Ascending aorta (tissue), 2 donors: ENCODE measurements around the gene GANC. TPM values are rescaled to one million over a fixed set of nuclear protein-coding genes. Genes with fewer than 3 reads are reported as not detected.

Experiments used
- DNase-seq, 2 donors: peaks; one replicate each; pipeline ENCODE4 v3.0.0-alpha.2; 2019; ENCODE audit warnings: low spot score in 2 of 2
- H3K27ac ChIP-seq, 2 donors: fragments of 200-600 bp; sonication (generic); one replicate each; pipeline ENCODE4 v1.5.1; 2016 to 2017; ENCODE audit warnings: mild to moderate bottlenecking in 1 of 2
- H3K27me3 ChIP-seq: fragments of 200-600 bp; sonication (generic); one replicate; pipeline ENCODE4 v1.5.1; 2017
- H3K36me3 ChIP-seq, 2 donors: fragments of 200-600 bp; sonication (generic); one replicate each; pipeline ENCODE4 v1.5.1; 2016
- H3K4me1 ChIP-seq, 2 donors: fragments of 200-600 bp; sonication (generic); one replicate each; pipeline ENCODE4 v1.5.1; 2016 to 2017; ENCODE audit warnings: mild to moderate bottlenecking in 1 of 2
- H3K4me3 ChIP-seq, 2 donors: fragments of 200-600 bp; sonication (generic); one replicate each; pipeline ENCODE4 v1.5.1; 2016 to 2017; ENCODE audit warnings: mild to moderate bottlenecking in 1 of 2
- H3K9me3 ChIP-seq, 2 donors: fragments of 200-600 bp; sonication (generic); one replicate each; pipeline ENCODE4 v1.5.1; 2016
- intact Hi-C: fragments of 100-400 bp; cut with DNase I; formaldehyde crosslinking; loops from one replicate; pipeline ENCODE4 v1.15.1; 2023
- total RNA-seq: library from RNA; depleted of rRNA; stranded (reverse); fragments of >200 nt; gene quantifications from one replicate; pipeline ENCODE4 v1.1.0, GENCODE V29; 2016
- TF ChIP-seq, protein P1 (sequence below), 3 experiments: fragments of 200-600 bp in 2 of 3; fragments of 450-650 bp in 1 of 3; sonication (generic) in 2 of 3; IDR thresholded peaks; one replicate each; pipeline ENCODE4 v1.5.1; 2016 to 2019; ENCODE audit warnings: antibody characterized with exemption in 3 of 3, mild to moderate bottlenecking in 1 of 3, moderate library complexity in 1 of 3

GANC gene
- total RNA-seq, 1 donor from 2014 or later: 22.9 TPM

DNA sequence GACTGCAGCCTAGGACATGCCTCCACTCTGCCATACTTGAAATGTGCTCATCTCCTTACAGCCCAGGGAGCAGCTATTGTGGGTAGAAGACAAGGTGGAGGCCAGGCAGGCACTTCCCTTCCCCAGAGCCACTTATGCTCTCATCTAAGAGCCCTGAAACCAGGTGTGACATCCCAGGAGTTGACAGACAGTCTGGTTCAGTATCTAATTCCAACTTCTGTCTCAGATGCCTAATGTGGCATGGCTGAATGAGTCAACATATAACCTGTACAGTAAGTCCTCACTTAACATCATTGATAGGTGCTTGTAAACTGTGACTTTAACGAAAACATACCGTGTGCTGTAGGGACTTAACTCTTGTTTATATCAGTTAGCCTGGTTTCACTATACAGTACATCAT lies 85.1 kb downstream of the GANC start:
- intact Hi-C loops: no loop called here
- TF ChIP-seq, protein P1, sequence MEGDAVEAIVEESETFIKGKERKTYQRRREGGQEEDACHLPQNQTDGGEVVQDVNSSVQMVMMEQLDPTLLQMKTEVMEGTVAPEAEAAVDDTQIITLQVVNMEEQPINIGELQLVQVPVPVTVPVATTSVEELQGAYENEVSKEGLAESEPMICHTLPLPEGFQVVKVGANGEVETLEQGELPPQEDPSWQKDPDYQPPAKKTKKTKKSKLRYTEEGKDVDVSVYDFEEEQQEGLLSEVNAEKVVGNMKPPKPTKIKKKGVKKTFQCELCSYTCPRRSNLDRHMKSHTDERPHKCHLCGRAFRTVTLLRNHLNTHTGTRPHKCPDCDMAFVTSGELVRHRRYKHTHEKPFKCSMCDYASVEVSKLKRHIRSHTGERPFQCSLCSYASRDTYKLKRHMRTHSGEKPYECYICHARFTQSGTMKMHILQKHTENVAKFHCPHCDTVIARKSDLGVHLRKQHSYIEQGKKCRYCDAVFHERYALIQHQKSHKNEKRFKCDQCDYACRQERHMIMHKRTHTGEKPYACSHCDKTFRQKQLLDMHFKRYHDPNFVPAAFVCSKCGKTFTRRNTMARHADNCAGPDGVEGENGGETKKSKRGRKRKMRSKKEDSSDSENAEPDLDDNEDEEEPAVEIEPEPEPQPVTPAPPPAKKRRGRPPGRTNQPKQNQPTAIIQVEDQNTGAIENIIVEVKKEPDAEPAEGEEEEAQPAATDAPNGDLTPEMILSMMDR (IDR thresholded peaks at IDR 0.05): no peak
- no peak for DNase-seq
- Histone ChIP-seq H3K36me3 (peaks cover 3 to 9% of the 10 kb centered on the region in 2 donors), H3K27ac (no peak overlapping the region), H3K4me1 (no peaks in the 10 kb centered on the region), H3K27me3 (no peaks in the 10 kb centered on the region), H3K9me3 (no peaks in the 10 kb centered on the region), H3K4me3 (no peak overlapping the region)

DNA sequence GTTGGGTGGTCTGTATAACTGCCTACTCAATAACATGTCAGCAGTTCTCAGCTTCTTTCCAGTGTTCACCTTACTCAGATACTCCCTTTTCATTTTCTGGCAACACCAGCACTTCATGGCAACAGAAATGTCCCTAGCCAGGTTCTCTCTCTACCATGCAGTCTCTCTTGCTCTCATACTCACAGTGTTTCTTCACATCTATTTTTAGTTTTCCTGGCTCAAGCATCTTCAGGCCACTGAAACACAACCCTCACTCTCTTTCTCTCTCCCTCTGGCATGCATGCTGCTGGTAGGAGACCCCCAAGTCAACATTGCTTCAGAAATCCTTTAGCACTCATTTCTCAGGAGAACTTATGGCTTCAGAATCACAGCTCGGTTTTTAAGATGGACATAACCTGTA lies 86.2 kb downstream of the GANC start, which contains the start of gene CAPN3:
Gene CAPN3 (plus strand): TSS at position 253 of the 400 bp plus-strand sequence. CDS start 305 bp downstream, outside the sequence.
- Histone ChIP-seq H3K4me1 (no peaks in the 10 kb centered on the region), H3K36me3 (peaks cover 3 to 5% of the 10 kb centered on the region in 2 donors), H3K9me3 (no peaks in the 10 kb centered on the region), H3K27ac (no peak within 1 kb of the TSS), H3K27me3 (no peaks in the 10 kb centered on the region), H3K4me3 (no peak within 1 kb of the TSS)
- intact Hi-C loops: no loop called here
- DNase-seq: no peak
- TF ChIP-seq, protein P1 (IDR thresholded peaks at IDR 0.05): no peak

DNA sequence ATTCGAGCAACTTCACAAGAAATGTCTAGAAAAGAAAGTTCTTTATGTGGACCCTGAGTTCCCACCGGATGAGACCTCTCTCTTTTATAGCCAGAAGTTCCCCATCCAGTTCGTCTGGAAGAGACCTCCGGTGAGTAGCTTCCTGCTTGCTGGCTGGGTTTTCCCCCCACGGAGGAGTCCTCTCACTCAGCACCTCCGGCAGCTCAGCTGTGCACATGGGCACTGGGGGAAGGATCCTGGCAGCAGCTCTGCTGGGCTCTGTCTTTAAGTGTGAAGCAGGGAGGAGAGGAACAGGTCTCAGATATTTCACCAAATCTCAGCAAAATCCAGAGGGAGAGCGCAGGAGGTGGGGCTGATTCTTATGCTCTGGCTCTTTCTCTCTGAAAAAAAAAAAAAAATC lies 87.0 kb downstream of the GANC start:
- intact Hi-C loops: no loop called here

DNA sequence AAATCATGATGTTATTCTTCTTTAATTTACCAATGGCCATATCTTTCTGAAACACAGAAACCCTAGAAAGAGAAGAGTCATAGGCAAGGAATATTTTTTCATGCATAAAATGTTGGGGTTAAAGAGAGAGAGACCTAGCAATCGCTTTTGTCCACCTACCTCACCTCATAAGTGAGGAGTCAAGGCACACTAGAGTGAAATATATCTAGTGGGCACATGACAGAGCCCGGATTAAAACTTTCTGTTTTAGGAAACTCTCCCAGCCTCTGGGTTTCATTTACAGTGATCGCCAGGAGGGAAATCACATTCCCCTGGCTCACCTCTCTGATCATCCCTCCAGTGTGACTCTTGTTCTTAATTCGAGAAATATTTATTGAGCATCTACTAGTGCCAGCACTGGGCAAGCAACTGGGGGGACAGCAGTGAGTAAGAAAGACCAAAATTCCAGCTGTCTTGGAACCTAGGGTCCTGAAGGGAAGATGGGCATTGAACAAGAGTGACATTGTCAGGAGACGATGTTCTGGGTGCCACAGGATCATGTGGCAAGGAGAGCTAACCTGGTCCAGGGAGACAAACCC lies 87.6 kb downstream of the GANC start:
- Histone ChIP-seq H3K4me1 (no peaks in the 10 kb centered on the region), H3K36me3 (peaks cover 0 to 5% of the 10 kb centered on the region in 2 donors), H3K27me3 (no peaks in the 10 kb centered on the region), H3K4me3 (no peak overlapping the region), H3K27ac (no peak overlapping the region), H3K9me3 (no peaks in the 10 kb centered on the region)
- intact Hi-C loops: no loop called here
- no peak for DNase-seq
- TF ChIP-seq, protein P1 (IDR thresholded peaks at IDR 0.05): no peak

More for the DNA sequence above, 87.0 kb downstream of the GANC start:
- Histone ChIP-seq H3K27ac (no peak overlapping the region), H3K4me3 (no peak overlapping the region), H3K9me3 (no peaks in the 10 kb centered on the region), H3K4me1 (no peaks in the 10 kb centered on the region), H3K27me3 (no peaks in the 10 kb centered on the region), H3K36me3 (peaks cover 0 to 5% of the 10 kb centered on the region in 2 donors)
- DNase-seq: no peak
- TF ChIP-seq, protein P1 (IDR thresholded peaks at IDR 0.05): no peak

DNA sequence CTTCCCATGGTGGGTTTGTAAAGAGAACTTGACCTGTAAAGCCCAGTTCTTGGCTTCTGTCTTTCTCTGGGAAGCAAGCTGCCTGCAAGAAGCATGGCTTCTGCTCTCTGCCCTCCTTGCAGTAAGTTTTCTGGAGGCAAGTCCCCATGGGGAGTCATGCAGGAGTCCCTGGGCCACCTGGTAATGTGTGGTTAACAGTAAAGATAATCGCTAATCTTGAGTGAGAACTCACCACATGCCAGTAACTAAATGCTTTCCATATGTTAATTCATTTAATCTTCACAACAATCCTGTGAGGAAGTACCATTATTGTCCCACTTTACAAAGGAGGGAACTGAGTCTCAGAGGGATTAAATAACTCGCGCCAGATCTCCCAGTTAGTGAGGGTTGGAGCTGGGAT lies 90.5 kb downstream of the GANC start:
- Histone ChIP-seq H3K4me1 (no peaks in the 10 kb centered on the region), H3K27me3 (no peaks in the 10 kb centered on the region), H3K27ac (no peak overlapping the region), H3K4me3 (no peak overlapping the region), H3K9me3 (no peaks in the 10 kb centered on the region), H3K36me3 (no peaks in the 10 kb centered on the region)
- TF ChIP-seq, protein P1 (IDR thresholded peaks at IDR 0.05): no peak
- DNase-seq: no peak
- intact Hi-C loops: no loop called here

DNA sequence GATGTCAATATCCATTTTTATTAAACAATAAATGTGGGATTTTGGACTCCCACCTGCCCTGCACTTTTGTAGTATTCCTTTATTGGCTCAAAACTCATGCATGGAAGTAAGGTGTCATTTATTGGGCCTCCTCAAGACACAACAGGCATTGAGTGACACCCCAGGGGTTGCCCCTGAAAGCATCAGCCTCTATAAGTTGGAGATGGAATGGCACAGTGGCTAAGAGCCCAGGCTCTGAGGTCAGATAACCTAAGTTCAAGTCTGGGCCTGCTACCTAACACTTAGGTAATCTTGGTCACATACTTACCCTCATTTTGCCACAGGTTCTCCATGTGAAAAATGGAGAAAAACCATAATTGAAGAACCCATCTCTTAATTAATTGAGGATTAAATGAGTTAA lies 90.9 kb downstream of the GANC start:
- Histone ChIP-seq H3K4me3 (no peak overlapping the region), H3K27ac (no peak overlapping the region), H3K4me1 (no peaks in the 10 kb centered on the region), H3K9me3 (no peaks in the 10 kb centered on the region), H3K36me3 (no peaks in the 10 kb centered on the region), H3K27me3 (no peaks in the 10 kb centered on the region)
- no peak for DNase-seq
- TF ChIP-seq, protein P1 (IDR thresholded peaks at IDR 0.05): no peak
- intact Hi-C loops: no loop called here
